Measurements from ENCODE around the gene MAPK8. TPM values are rescaled to one million over a fixed set of nuclear protein-coding genes. Genes with fewer than 3 reads are reported as not detected.

MAPK8 gene
- total RNA-seq, 1 experiment from 2014 or later, result 71.1 TPM

DNA sequence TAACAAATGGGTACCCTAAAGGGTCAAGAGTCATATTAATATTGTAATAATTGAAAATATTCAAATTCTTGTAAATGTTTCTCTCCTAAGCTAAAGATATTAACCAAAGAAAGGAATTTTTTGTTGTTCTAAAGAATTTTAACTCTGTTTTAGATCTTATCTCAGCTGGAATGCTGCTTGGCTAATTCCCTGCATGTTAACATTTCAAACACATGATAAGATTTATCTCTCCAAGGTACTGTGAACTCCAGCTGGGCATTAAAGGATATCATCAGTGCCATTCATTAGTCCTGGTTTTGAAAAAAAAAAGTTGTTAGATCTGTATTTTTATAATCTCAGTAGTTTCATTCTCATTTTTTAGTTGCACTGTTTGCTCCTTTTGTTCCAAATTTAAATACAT lies 76.9 kb downstream of the MAPK8 start:
- DNase-seq (ENCODE audit: low spot score), result no peak

DNA sequence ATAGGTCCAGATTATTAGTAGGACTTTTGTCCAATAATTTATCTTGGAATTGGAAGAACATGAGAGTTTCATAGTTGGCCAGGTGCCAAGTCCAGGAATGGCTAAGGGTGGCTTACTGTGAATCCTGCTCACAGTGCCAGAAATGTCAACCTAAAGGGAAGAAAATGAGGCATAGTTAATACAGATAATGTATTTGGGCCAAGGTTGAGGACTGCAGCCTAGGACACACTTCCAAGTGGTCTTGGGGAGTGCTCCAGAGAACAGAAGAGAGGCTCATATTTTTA lies 78.2 kb downstream of the MAPK8 start:
- no peak for DNase-seq (ENCODE audit: low spot score)

DNA sequence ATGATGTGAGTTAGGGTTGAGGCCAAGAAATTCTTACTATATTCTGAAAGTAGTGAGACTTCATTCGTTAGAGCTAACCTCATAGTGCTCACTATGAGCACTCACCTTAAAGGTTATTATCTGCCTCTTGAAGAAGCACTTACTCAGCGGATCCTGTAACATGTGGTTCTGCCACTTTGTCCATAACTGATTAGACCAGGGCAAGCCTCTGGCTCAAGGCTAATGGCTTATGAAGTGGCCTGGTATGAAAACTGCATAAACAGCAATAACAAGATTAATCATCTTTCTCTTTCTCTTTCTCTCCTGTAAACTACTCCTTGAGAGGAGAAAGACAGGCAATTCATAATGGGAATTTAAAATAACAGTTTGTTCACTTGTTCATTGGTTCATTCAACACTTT lies 82.8 kb downstream of the MAPK8 start:
- DNase-seq (ENCODE audit: low spot score), result no peak

DNA sequence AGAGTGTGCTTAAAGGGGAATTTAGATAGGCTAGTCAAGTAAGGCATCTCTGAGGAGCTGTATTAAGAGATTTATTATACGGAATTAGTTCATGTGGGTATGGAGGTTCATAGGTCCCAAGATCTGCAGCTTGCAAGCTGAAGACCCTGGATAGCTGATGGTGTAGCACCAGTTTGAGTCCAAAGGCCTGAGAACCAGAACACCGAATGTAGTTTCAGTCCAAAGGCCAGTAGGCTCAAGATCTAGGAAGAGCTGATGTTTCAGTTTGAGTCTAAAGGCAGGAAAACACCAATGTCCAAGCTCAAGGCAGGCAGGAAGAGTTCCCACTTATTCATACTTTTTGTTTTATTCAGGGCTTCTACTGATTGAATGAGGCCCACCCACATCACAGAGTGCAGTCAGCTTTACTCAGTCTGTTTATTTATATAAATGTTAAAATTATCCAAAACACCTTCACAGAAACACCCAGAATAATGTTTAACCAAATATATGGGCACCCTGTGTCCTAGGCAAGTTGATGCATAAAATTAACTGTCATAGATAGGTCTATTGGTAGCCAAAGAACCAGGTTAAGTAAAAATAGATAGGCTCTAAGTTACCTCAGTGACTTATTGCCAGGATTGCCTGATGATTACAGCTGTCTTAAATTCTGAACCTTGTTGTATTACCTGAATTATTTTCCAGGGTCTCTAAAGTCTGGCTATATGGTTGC lies 83.5 kb downstream of the MAPK8 start:
- DNase-seq (ENCODE audit: low spot score), result no peak

DNA sequence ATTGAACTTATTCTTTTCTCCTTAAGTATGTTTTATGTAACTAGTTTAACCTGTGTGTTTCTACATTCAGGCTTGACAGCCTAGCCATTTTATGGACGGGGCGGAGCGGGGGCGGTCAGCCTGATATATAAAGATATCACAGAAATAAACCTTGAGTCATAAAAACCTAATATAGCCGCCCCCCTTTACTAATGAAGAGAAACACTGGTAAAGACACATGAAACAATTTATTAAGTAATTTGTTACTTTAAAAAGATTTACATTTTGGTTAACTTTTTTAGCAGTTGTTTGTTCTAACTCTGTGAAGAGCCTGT lies 84.0 kb downstream of the MAPK8 start:
- DNase-seq (ENCODE audit: low spot score), result no peak

DNA sequence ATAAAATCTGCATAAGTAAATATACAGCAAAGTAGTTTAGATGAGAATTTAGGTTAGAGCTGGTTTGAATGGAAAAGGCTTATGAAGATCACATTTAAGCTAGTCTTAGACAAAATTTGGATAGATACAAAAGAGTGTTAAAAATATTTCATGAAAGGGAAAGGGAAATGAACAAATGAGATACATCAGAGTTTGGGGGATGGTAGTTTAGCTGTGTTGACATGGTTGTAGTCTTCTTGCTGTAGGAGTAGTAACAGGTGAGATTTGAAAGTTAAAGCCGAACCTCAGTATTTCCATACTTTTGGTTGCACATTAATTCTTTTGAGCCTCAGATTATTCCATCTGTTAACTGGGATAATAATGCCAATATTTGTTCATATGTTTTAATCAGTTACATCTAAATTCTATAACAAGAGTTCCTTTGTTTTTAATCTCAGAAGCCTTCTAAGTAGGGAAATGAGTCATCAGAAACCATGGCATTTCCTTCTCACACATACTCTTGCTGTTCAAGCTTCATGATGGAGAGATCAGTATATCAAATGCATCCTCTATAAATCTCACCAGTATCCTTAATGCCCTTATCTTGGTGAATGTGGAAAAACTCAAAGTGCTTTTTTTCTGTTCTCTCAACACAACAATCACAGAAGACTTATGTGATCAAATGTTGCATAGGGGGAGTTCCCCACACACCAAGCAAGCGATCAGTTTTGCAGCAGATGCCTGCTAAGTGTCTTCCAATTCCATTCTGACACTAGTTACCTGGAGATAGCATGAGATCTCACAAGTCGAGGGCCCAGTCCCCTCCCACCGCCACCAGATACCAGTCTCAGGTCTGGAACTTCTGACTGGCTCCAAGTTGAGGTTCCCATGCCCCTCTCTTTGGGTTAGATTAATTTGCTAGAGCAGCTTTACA lies 84.7 kb downstream of the MAPK8 start:
- DNase-seq (ENCODE audit: low spot score), result peak; percentile 21

DNA sequence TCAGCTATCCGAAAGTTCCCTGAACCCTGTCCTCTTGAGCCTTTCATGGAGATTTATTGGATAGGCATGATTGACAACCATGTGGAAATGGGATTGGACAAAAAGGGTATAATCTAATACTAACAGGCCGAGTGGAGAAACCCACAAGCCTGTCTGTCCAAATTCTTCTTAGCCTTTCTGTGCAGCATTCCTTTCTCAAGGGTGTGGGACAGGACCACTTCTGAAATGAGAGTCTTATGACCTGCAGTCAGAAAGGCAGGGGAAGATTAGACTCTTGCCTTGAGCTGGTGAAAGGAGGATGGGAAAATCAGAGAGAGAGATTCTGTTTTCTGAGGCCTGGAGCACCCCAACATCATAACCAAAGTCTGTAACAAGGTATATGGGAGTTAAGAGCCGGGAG lies 85.5 kb downstream of the MAPK8 start:
- no peak for DNase-seq (ENCODE audit: low spot score)

DNA sequence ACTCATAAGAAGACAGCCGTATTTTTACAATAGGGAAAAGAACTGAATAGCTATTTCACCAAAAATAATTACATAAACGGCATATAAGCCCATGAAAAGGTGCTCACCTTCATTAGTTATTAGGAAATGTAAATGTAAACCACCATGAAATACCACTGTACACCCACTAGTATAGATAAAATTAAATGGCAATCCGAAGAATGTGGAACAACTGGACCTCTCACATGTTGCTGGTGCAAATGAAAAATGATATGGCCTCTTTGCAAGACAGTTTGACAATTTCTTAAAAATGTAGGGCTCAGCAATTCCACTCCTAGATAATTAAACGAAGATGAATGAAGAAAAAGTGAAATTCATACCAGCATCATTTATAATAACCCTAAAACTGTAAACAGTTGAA lies 91.8 kb downstream of the MAPK8 start:
- no peak for DNase-seq (ENCODE audit: low spot score)

DNA sequence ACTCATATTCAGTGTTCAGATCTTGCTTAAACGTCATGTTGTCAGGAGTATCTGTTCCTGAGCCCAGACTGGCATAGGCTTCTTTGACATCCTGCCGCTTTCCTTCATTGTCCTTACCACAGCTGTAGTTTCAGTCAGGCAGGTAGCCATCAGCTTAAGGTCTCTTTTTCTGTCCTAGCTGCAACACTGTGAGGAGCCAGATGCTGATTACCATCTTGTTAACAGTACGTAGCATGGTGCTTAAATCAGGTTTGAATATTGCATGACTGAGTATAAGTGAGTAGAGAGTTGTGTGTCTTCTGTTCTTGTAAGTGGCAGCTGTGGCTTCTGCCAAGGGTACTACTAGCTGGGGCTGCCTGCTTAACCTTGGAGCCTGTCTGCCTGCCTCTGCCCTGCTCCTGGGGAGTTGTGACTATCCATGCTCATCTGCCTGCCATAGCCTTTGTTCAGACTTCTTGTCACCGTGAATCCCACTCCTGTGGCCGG lies 92.6 kb downstream of the MAPK8 start:
- no peak for DNase-seq (ENCODE audit: low spot score)

DNA sequence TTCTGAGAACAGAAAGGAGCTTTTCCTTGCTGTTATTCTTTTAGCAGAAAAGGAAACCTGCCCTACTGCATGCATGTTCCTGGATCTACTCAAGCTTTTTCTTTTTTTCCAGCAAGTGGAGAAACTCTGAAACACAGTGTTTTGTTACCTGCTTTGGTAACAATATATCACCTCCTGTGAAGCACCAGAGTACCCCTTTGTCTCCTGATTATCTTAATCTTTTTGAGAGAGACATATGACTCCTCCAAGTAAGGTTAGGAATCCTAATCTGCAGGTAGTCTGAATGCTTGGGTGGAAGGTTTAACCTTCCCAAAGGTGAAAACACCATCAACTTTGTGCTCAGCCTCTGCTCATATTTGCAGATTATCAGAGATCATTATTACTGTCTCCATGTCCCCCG lies 93.1 kb downstream of the MAPK8 start:
- DNase-seq (ENCODE audit: low spot score), result no peak

DNA sequence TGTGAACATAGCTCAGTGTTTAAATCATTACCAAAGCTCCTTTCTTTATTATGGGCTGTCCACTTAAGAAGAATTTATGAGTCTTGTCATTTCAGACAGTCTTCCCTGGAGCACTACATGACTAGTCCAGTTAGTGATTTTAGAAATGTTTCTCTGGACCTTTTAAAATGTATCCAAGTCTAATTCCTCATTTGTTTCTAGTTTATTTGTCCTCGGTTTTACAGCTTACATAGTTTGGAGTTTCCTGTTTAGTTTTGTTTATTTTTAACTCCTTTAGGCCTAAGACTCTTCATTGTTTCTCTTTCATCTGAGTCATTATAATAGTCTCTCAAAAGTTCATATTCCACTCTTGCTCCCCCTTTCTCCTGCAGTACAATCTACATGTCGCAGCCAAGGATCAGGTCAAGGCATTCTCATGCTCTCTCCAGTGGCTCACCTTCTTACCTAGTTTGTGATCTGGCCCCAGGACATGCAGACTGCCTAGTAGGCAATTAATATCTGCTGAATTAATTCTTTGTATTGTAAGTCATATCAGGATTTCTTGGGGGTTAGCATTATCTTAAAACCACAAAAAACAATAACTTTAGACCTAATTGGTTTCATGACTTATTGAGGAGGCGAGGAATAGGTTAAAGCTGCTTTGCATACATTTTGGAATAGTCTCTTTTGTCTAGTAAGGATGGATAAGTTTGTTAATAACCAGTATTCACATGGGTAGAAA lies 93.8 kb downstream of the MAPK8 start:
- DNase-seq (ENCODE audit: low spot score), result peak; percentile 47

DNA sequence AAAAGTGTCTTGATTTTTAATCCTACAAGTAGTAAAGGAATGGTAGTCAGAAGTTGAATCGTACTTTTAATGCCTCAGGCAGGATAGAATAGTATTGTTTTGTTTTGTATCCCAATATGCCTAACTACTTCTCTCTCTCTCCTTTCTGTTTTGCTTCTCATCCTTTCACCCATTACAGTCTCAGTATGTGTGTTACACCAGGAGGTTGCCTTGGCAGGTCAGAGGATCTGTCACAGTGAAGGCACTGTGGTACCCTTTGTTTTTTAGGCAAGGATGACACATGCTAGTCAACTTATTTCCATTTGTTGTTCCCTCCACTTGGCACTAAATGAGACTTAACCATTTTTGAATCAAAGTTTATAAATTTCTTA lies 94.4 kb downstream of the MAPK8 start:
- no peak for DNase-seq (ENCODE audit: low spot score)

DNA sequence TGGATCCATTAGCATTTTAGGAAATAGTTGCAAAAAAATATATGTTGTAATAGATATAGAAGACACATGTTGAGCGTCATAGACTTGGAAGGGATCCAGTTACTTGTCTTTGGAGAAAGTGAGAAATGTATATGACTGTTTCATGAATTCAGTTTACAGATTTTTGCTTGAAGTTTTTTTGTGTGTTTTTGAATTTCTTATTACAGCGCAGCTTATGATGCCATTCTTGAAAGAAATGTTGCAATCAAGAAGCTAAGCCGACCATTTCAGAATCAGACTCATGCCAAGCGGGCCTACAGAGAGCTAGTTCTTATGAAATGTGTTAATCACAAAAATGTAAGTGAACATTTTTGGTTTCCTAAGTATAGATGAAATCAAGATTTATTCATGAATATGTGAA lies 98.2 kb downstream of the MAPK8 start:
- DNase-seq (ENCODE audit: low spot score), result no peak

DNA sequence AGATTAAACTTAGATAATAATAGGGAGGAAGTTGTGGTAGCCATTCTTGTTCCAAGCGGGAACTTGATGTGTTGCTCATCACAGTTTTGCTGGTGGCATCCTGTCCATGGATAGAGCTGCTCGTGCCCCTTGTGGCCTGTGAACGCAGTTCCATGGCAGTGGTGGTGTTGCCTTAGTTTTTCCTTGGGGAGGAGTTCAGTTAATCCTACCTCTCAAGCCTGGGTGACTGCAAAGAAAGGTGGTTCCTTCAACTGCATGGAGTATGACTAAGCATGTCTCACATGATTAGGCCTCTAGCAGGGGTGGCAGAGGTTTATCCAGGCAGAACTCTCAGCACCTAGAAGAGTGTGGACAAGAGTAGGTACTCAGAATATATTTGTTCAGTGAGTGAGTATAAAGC lies 99.7 kb downstream of the MAPK8 start:
- DNase-seq (ENCODE audit: low spot score), result peak; percentile 87

DNA sequence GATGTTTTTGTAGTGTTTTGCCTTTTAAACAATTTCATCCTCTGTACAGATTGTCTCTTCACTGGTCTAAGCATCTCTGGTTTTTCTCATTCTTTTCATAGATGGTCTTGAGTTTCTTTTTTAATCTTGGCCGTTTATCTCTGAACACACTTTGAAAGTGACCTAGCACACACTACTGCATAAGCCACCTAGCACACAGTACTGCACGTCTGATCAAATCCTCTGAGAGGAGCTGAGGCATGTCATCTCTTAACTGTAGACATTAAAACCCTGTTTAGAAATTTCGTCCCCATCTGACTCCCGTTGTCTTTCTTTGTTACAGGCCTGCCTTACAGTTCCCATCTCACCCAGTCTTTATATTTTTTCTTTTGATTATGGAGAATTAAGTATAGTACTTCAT lies 100.2 kb downstream of the MAPK8 start:
- DNase-seq (ENCODE audit: low spot score), result no peak

DNA sequence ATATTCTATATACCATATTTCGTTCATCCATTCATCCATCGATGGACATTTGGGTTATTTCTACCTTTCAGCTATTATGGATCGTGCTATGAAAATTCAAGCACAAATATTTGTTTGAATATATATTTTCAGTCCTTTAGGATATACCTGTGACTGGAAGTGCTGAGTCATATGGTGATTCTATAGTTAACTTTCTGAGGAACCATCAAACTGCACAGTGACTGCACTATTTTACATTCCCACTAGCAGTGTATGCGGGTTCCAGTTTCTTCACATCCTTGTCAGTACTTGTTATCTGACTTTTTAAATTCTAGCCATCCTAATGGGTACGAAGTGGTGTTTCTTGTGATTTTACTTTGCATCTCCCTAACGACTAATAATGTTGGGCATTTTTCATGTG lies 104.0 kb downstream of the MAPK8 start:
- DNase-seq (ENCODE audit: low spot score), result no peak

DNA sequence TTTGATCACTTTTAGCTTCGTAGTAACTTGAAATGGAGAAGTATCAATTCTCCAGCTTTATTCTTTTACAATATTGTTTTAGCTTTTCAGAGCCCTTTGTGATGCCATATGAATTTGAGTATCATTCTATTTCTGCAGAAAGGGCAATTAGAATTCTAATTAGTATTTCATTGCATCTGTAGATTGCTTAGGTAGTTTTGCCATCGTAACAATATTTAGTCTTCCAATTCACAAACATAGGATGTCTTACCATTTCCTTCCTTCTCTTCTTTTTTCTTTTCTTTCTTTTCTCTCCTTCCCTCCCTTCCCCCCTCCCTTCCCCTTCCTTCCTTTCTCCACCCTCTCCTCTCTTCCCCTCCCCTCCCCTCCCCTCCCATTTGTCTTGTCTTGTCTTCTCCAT lies 105.0 kb downstream of the MAPK8 start:
- DNase-seq (ENCODE audit: low spot score), result no peak

DNA sequence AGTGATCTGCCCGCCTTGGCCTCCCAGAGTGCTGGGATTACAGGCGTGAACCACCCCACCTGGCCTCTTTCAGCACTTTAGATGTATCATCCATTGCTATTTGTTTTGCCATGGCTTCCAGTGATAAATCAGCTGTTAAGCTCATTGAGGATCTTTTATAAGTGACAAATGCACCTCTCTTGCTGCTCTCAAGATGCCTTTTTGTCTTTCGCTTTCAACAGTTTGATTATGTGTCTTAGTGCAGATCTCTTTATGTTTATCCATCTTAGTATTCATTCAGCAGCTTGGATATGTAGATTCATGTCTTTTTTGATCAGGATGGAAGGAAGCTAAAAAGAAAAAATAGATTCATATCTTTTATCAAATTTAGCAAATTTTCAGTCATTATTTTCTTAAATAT lies 105.6 kb downstream of the MAPK8 start:
- no peak for DNase-seq (ENCODE audit: low spot score)

DNA sequence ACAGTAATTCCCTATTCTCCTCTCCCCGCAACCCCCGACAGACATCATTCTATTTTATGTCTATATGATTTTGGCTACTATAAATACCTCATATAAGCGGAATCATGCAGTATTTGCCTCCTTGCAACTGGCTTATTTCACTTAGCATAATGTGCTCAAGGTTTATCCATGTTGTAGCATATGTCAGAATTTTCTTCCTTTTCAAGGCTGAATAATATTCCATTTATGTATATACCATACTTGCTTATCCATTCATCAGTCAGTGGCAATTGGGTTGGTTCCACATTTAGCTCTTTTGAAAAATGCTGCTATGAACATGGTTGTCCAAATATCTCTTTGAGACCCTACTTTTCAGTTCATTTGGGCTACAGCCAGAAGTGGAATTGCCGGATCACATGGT lies 106.5 kb downstream of the MAPK8 start:
- DNase-seq (ENCODE audit: low spot score), result no peak

DNA sequence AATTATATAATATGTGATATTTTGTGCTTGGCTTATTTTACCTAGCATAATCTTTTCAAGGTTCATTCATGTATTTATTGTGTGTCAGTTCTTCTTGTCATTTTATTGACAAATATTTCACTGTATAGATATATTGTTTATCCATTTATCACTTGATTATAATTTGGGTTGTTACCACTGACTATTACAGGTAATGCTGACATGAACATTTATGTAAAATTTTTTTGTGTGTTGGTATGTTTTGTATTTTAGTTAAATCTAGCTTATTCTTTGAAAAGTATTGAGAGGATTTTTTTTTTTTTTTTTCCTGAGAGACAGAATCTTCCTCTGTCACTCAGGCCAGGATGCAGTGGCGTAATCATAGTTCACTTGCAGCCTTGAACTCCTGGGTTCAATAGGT lies 107.7 kb downstream of the MAPK8 start:
- no peak for DNase-seq (ENCODE audit: low spot score)

DNA sequence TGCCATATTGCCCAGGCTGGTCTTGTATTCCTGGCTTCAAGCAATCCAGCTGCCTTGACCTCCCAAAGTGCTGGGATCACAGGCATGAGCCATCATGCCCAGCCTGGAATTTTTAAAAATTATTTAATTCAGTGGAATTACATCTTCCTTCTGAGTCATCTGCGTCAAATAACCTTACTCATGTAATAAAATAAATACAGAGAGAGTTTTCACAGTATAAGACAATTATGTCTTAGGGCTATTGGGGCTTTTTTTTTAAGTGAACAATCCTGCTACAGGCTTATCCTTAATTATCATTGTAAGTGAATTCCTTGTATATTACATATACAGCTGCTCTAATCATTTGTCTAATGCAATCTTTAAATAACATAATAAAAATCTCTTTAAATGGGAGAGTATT lies 108.3 kb downstream of the MAPK8 start:
- DNase-seq (ENCODE audit: low spot score), result no peak

DNA sequence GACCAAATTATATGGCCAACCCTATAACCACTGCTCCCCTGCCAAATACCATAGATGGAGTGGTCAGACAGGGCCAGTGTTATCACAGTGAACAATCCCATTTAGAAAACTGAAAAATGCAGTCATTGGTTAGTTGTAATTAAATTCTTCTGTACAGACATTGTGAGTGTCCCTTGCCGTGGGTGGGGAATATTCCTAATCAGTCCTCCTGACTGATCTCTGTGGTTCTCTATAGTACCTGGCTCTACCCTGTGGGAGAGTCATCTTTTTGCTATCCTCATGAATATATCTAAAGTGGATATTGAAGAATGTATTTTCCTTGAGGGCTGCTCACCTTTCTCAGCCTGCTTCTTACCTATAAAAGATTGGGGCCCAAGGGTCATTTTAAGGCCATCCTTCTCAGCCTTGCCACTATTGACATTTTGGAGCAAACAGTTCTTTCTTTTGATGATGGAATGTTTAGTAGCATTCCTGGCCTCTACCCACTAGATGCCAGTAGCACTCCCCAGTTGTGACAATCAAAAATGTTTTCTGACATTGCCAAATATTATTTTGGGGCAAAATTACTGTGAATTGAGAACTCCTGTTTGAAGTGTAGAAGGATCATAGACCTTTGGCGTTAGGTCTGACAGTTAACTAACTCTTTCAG lies 110.2 kb downstream of the MAPK8 start:
- no peak for DNase-seq (ENCODE audit: low spot score)

DNA sequence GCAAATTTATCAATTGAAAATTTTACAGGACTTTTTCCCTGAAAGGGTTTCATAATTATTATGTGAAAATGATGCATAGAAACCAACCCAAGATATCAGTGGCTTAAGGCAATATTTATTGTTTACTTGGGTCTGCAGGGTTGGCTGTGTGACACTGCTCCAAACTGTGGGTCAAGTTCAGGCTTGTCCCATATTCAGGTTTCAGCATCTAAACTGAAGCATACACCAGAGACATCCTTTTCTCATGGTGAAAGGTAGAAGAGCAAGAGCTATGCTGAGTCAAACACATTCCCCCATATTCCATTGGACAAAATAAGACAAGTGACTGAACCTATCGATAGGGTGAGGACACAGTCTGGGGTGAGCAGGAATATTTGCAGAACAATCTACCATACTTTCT lies 110.9 kb downstream of the MAPK8 start:
- DNase-seq (ENCODE audit: low spot score), result no peak

Data from H4 (cell line).